NB4 (cell line): Measurements from ENCODE around the gene FNIP1.

Source experiments
- CTCF ChIP-seq: IDR thresholded peaks from one replicate; pipeline ENCODE4 v1.5.1; 2012; ENCODE audit warnings: low read depth, low read length
- MAX ChIP-seq: IDR thresholded peaks from 2 replicates; pipeline ENCODE4 v1.6.1; 2011; ENCODE audit warnings: low read depth, low read length
- MYC ChIP-seq: IDR thresholded peaks from 2 replicates; pipeline ENCODE4 v1.6.1; 2011; ENCODE audit warnings: low read depth, low read length
- POLR2A ChIP-seq: IDR thresholded peaks from 2 replicates; pipeline ENCODE4 v1.6.1; 2011; ENCODE audit warnings: mild to moderate bottlenecking; ENCODE audit not compliant: insufficient read length; ENCODE audit errors: extremely low read depth

GRCh38 chr5:131814990-131815389 lies 18.2 kb upstream of the FNIP1 start:
- TF ChIP-seq POLR2A = no peak
- TF ChIP-seq CTCF = no peak
- no peak for TF ChIP-seq MYC
- TF ChIP-seq MAX = no peak
